ENCODE results near the gene ACTA2.

DNA sequence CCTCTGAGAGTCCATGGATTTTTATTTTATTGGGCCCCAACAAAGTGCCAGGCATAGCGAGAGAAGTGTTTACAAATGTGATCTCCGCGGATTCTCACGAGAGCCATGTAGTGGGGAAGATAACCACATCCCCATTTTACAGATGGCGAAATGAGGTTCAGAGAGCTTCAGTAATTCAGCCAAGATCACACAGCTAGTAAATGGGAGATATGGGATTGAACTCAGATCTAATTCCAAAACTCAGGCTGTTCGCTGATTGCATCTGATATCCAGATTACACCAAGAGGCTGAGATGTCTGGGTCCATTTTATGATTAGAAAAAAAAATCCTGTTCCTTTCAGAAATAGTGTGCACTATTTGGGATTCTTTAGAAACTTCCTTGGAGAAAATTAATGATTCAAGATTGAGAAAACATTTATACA is 39.3 kb upstream of the ACTA2 start:
- TF ChIP-seq POLR2AphosphoS5 (IDR thresholded peaks at IDR 0.05) (no peak), POLR2A (IDR thresholded peaks at IDR 0.05; ENCODE audit: low read depth) (no peak), CTCF (IDR thresholded peaks at IDR 0.05) (no peak)

Data from esophagus muscularis mucosa (tissue), 3 donors.